ENCODE data around the gene HMGXB3.

- TF ChIP-seq CTCF (IDR thresholded peaks at IDR 0.05) (no peak), POLR2A (IDR thresholded peaks at IDR 0.05) (no peak)
These were observed 59.9 kb downstream of the HMGXB3 start for GRCh38 chr5:150060471-150060870.

Data from body of pancreas (tissue), 4 donors.